ENCODE data around the gene CD200.

GRCh38 chr3:112371569-112371968 is 38.6 kb downstream of the CD200 start:
- TF ChIP-seq CREM (CRISPR knock-in tag; IDR thresholded peaks at IDR 0.05) (no peak), ATF2 (CRISPR knock-in tag; IDR thresholded peaks at IDR 0.05; ENCODE audit: borderline replicate concordance, low read depth) (no peak), GABPB1 (CRISPR knock-in tag; IDR thresholded peaks at IDR 0.05) (no peak), TP53 (CRISPR knock-in tag; IDR thresholded peaks at IDR 0.05) (no peak), NR1H2 (CRISPR knock-in tag; IDR thresholded peaks at IDR 0.05) (no peak), CREB1 (CRISPR knock-in tag; IDR thresholded peaks at IDR 0.05) (no peak), JAZF1 (CRISPR knock-in tag; IDR thresholded peaks at IDR 0.05) (no peak), NR3C1 (CRISPR knock-in tag; conservative IDR thresholded peaks at IDR 0.05; ENCODE audit: low read depth) (no peak)
- TF ChIP-seq, protein P1, sequence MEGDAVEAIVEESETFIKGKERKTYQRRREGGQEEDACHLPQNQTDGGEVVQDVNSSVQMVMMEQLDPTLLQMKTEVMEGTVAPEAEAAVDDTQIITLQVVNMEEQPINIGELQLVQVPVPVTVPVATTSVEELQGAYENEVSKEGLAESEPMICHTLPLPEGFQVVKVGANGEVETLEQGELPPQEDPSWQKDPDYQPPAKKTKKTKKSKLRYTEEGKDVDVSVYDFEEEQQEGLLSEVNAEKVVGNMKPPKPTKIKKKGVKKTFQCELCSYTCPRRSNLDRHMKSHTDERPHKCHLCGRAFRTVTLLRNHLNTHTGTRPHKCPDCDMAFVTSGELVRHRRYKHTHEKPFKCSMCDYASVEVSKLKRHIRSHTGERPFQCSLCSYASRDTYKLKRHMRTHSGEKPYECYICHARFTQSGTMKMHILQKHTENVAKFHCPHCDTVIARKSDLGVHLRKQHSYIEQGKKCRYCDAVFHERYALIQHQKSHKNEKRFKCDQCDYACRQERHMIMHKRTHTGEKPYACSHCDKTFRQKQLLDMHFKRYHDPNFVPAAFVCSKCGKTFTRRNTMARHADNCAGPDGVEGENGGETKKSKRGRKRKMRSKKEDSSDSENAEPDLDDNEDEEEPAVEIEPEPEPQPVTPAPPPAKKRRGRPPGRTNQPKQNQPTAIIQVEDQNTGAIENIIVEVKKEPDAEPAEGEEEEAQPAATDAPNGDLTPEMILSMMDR (IDR thresholded peaks at IDR 0.05), result no peak

Measured in WTC11 (cell line).